HepG2 (cell line): ENCODE results near the gene CAPN8. TPM values are rescaled to one million over a fixed set of nuclear protein-coding genes. Genes with fewer than 3 reads are reported as not detected.

Experiments used
- HDAC2 ChIP-seq: sonication (generic); formaldehyde crosslinking; IDR thresholded peaks from 2 replicates; pipeline ENCODE4 v1.4.0; 2020; ENCODE audit warnings: missing genetic modification reagents
- MBNL3 ChIP-seq: fragments of 250-450 bp; sonication (Bioruptor Pico); conservative IDR thresholded peaks from 2 replicates; pipeline ENCODE4 v1.8.0; 2022; ENCODE audit warnings: mild to moderate bottlenecking, inconsistent platforms
- PHF21A ChIP-seq: sonication (generic); formaldehyde crosslinking; IDR thresholded peaks from 2 replicates; pipeline ENCODE4 v1.5.0; 2020; ENCODE audit warnings: mild to moderate bottlenecking, missing genetic modification reagents
- PRPF4 ChIP-seq: fragments of 200-400 bp; formaldehyde crosslinking; IDR thresholded peaks from 2 replicates; pipeline ENCODE4 v1.6.1; 2016; ENCODE audit warnings: low read length, low read depth; ENCODE audit not compliant: poor library complexity, severe bottlenecking
- RARA ChIP-seq: IDR thresholded peaks from 2 replicates; pipeline ENCODE4 v1.6.1; 2016; ENCODE audit warnings: missing genetic modification reagents, missing compliant biosample characterization
- SCMH1 ChIP-seq: sonication (generic); formaldehyde crosslinking; IDR thresholded peaks from 2 replicates; pipeline ENCODE4 v1.9.0; 2021; ENCODE audit warnings: missing genetic modification reagents, mild to moderate bottlenecking, borderline replicate concordance
- ZNF354B ChIP-seq: sonication (generic); formaldehyde crosslinking; IDR thresholded peaks from 2 replicates; pipeline ENCODE4 v1.8.0; 2022; ENCODE audit warnings: mild to moderate bottlenecking, missing genetic modification reagents
- ZNF549 ChIP-seq: sonication (generic); formaldehyde crosslinking; IDR thresholded peaks from 2 replicates; pipeline ENCODE4 v1.5.0; 2020; ENCODE audit warnings: missing genetic modification reagents
- ZNF556 ChIP-seq: sonication (generic); formaldehyde crosslinking; IDR thresholded peaks from 2 replicates; pipeline ENCODE4 v1.4.0; 2020; ENCODE audit warnings: mild to moderate bottlenecking, missing genetic modification reagents, borderline replicate concordance
- ZSCAN22 ChIP-seq: sonication (generic); formaldehyde crosslinking; IDR thresholded peaks from 2 replicates; pipeline ENCODE4 v1.4.0; 2020; ENCODE audit warnings: mild to moderate bottlenecking, missing genetic modification reagents
- polyA plus RNA-seq, 8 experiments: library from polyadenylated mRNA; depleted of rRNA in 3 of 8; stranded (reverse) in 7 of 8; unstranded in 1 of 8; fragments of >200 nt; fragmentation: Illumina TruSeq in 4 of 8; extraction: Trizol in 4 of 8; gene quantifications; 2 replicates each; pipeline versions ENCODE4 v1.2.1 to v1.2.3, GENCODE V29; 2011 to 2016; ENCODE audit warnings: low read depth in 4 of 8, missing spikeins in 1 of 8, mixed read lengths in 1 of 8; ENCODE audit not compliant: insufficient read depth in 1 of 8
- total RNA-seq, 5 experiments: library from RNA; depleted of rRNA; stranded (reverse); fragments of >200 nt; fragmentation: Illumina TruSeq; extraction: Trizol; gene quantifications; 2 replicates each; pipeline ENCODE4 v1.2.3, GENCODE V29; 2016; ENCODE audit warnings: low read depth in 1 of 5
- TF ChIP-seq, protein P1 (sequence below): sonication (generic); formaldehyde crosslinking; IDR thresholded peaks from 2 replicates; pipeline ENCODE4 v1.8.1; 2023; ENCODE audit warnings: mild to moderate bottlenecking, moderate library complexity, missing genetic modification reagents
- TF ChIP-seq, protein P2 (sequence below): sonication (generic); formaldehyde crosslinking; IDR thresholded peaks from 2 replicates; pipeline ENCODE4 v1.8.0; 2022; ENCODE audit warnings: missing genetic modification reagents, mild to moderate bottlenecking, moderate library complexity, borderline replicate concordance
- TF ChIP-seq, protein P3 (sequence below): sonication (generic); formaldehyde crosslinking; IDR thresholded peaks from 2 replicates; pipeline ENCODE4 v1.5.0; 2020; ENCODE audit warnings: mild to moderate bottlenecking, low read depth, missing genetic modification reagents, borderline replicate concordance
- TF ChIP-seq, protein P4 (sequence below): sonication (generic); formaldehyde crosslinking; IDR thresholded peaks from 2 replicates; pipeline ENCODE4 v1.5.0; 2020; ENCODE audit warnings: missing genetic modification reagents, mild to moderate bottlenecking, borderline replicate concordance
- TF ChIP-seq, protein P5 (sequence below): sonication (generic); formaldehyde crosslinking; IDR thresholded peaks from 2 replicates; pipeline ENCODE4 v1.4.0; 2020; ENCODE audit warnings: mild to moderate bottlenecking, low read depth, missing genetic modification reagents
- TF ChIP-seq, protein P6 (sequence below): fragments of 450-650 bp; IDR thresholded peaks from 2 replicates; pipeline ENCODE4 v1.6.1; 2017
- TF ChIP-seq, protein P7 (sequence below): sonication (generic); formaldehyde crosslinking; IDR thresholded peaks from 2 replicates; pipeline ENCODE4 v1.5.1; 2020; ENCODE audit warnings: missing genetic modification reagents, mild to moderate bottlenecking, borderline replicate concordance

Gene CAPN8
- total and polyA plus RNA-seq, 2 of the 13 experiments (the other 11 are each of a cell fraction or from before 2014, with no cell fraction given), result 0.20 to 0.25 TPM

DNA sequence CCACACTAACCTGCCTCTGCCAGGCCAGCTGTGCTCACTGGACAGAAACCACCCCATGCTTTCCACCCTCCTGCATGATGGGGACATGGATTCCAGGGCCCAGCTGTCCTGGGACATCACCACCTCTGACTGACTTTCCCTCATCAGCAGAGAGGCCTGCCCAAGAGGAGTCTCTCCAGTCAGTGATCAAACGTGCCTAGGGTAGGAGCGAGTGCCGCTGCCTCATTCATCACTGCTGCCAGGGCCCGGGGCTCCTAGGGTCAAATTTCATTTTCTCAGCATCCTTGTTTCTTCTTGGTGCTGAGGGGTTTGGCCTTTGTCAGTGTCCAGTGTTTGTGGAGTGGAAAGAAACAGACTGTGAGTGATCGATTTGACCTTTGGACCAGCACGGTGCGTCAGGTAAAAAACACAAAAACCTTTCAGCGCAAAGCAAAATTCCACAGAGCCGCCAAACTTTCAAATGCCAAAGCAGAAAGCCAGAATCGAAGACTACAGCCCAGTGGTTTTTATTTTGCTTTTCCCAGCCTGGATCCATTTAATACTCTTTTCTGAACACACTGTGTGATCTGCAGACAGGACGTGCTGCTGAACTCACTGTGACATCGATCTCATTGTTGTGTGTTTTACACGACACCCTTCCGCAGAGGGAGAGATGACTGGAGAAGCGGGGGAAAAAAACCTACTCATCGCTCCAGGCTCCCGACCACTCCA lies 43.2 kb downstream of the CAPN8 start (continued):
- TF ChIP-seq, protein P1, sequence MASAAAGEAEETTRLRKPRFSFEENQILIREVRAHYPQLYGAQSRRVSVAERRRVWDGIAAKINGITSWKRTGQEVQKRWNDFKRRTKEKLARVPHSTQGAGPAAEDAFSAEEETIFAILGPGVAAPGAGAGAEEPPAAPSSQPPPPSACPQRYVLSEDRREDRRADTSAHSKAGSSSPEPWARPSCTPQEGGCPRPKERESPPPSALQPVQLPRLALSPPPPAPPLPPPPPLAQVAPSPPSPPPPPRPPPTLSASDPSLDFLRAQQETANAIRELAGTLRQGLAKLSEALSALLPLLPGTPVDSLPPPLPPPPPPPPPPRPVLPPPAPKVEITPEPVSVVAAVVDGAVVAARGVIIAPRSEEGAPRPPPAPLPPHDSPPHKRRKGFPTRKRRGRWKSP (CRISPR knock-in tag), result peak; percentile 49; the same call in 1 of the 2 replicates
- TF ChIP-seq, protein P2, sequence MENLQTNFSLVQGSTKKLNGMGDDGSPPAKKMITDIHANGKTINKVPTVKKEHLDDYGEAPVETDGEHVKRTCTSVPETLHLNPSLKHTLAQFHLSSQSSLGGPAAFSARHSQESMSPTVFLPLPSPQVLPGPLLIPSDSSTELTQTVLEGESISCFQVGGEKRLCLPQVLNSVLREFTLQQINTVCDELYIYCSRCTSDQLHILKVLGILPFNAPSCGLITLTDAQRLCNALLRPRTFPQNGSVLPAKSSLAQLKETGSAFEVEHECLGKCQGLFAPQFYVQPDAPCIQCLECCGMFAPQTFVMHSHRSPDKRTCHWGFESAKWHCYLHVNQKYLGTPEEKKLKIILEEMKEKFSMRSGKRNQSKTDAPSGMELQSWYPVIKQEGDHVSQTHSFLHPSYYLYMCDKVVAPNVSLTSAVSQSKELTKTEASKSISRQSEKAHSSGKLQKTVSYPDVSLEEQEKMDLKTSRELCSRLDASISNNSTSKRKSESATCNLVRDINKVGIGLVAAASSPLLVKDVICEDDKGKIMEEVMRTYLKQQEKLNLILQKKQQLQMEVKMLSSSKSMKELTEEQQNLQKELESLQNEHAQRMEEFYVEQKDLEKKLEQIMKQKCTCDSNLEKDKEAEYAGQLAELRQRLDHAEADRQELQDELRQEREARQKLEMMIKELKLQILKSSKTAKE (CRISPR knock-in tag), result no peak
- TF ChIP-seq RARA (CRISPR knock-in tag) (peak; percentile 25; the same call in 1 of the 2 replicates), ZNF556 (CRISPR knock-in tag) (peak; percentile 49; the same call in 1 of the 2 replicates), HDAC2 (CRISPR knock-in tag) (peak; percentile 67), PRPF4 (no peak), MBNL3 (no peak), ZSCAN22 (CRISPR knock-in tag) (no peak), PHF21A (CRISPR knock-in tag) (peak; percentile 65; the same call in 1 of the 2 replicates), ZNF354B (CRISPR knock-in tag) (no peak), ZNF549 (CRISPR knock-in tag) (0 out of 2 replicates have a peak, but pooled peaks have one; percentile 47), SCMH1 (CRISPR knock-in tag) (no peak)
- TF ChIP-seq, protein P3, sequence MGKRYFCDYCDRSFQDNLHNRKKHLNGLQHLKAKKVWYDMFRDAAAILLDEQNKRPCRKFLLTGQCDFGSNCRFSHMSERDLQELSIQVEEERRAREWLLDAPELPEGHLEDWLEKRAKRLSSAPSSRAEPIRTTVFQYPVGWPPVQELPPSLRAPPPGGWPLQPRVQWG (CRISPR knock-in tag), result no peak
- TF ChIP-seq, protein P4, sequence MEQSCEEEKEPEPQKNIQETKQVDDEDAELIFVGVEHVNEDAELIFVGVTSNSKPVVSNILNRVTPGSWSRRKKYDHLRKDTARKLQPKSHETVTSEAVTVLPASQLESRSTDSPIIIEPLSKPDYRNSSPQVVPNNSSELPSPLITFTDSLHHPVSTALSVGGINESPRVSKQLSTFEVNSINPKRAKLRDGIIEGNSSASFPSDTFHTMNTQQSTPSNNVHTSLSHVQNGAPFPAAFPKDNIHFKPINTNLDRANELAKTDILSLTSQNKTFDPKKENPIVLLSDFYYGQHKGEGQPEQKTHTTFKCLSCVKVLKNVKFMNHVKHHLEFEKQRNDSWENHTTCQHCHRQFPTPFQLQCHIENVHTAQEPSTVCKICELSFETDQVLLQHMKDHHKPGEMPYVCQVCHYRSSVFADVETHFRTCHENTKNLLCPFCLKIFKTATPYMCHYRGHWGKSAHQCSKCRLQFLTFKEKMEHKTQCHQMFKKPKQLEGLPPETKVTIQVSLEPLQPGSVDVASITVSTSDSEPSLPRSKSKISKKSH (CRISPR knock-in tag), result 0 out of 2 replicates have a peak, but pooled peaks have one; percentile 21
- TF ChIP-seq, protein P5, sequence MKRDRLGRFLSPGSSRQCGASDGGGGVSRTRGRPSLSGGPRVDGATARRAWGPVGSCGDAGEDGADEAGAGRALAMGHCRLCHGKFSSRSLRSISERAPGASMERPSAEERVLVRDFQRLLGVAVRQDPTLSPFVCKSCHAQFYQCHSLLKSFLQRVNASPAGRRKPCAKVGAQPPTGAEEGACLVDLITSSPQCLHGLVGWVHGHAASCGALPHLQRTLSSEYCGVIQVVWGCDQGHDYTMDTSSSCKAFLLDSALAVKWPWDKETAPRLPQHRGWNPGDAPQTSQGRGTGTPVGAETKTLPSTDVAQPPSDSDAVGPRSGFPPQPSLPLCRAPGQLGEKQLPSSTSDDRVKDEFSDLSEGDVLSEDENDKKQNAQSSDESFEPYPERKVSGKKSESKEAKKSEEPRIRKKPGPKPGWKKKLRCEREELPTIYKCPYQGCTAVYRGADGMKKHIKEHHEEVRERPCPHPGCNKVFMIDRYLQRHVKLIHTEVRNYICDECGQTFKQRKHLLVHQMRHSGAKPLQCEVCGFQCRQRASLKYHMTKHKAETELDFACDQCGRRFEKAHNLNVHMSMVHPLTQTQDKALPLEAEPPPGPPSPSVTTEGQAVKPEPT (CRISPR knock-in tag), result peak; percentile 52; the same call in 1 of the 2 replicates
- TF ChIP-seq, protein P6, sequence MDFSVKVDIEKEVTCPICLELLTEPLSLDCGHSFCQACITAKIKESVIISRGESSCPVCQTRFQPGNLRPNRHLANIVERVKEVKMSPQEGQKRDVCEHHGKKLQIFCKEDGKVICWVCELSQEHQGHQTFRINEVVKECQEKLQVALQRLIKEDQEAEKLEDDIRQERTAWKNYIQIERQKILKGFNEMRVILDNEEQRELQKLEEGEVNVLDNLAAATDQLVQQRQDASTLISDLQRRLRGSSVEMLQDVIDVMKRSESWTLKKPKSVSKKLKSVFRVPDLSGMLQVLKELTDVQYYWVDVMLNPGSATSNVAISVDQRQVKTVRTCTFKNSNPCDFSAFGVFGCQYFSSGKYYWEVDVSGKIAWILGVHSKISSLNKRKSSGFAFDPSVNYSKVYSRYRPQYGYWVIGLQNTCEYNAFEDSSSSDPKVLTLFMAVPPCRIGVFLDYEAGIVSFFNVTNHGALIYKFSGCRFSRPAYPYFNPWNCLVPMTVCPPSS, result no peak
- TF ChIP-seq, protein P7, sequence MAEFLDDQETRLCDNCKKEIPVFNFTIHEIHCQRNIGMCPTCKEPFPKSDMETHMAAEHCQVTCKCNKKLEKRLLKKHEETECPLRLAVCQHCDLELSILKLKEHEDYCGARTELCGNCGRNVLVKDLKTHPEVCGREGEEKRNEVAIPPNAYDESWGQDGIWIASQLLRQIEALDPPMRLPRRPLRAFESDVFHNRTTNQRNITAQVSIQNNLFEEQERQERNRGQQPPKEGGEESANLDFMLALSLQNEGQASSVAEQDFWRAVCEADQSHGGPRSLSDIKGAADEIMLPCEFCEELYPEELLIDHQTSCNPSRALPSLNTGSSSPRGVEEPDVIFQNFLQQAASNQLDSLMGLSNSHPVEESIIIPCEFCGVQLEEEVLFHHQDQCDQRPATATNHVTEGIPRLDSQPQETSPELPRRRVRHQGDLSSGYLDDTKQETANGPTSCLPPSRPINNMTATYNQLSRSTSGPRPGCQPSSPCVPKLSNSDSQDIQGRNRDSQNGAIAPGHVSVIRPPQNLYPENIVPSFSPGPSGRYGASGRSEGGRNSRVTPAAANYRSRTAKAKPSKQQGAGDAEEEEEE (CRISPR knock-in tag), result no peak
